DOHH2 (cell line): Measurements from ENCODE around the gene YBX2.
"Not testable (repeated sequence)": the region's sequence is repeated elsewhere in the genome, so short reads cannot be mapped to it uniquely, and the experiment has no call there.

ENCODE experiments used
- EZH2phosphoT487 ChIP-seq: fragments of 200-600 bp; sonication (generic); IDR thresholded peaks from 2 replicates; pipeline ENCODE4 v1.6.1; 2017; ENCODE audit warnings: borderline replicate concordance, mild to moderate bottlenecking, antibody characterized with exemption, low read length, moderate library complexity, mixed read lengths
- TF ChIP-seq, protein P1 (sequence below): fragments of 200-600 bp; sonication (generic); IDR thresholded peaks from one replicate; pipeline ENCODE4 v1.5.1; 2014; ENCODE audit warnings: antibody characterized with exemption, mild to moderate bottlenecking, low read depth, low read length; ENCODE audit not compliant: poor library complexity, severe bottlenecking

DNA sequence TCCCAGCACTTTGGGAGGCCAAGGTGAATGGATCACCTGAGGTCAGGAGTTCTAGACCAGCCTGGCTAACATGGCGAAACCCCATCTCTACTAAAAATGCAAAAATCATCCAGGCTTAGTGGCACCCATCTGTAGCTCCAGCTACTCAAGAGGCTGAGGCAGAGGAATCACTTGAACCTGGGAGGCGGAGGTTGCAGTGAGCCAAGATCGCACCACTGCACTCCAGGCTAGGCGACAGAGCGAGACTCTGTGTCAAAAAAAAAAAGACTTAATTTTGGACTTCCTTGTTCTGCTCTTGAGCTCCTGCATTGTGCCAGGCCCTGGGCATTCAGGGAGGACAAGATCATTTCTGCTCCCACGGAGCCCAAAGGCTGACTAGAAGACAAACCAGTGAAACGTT, 43.2 kb upstream of the YBX2 start:
- TF ChIP-seq, protein P1, sequence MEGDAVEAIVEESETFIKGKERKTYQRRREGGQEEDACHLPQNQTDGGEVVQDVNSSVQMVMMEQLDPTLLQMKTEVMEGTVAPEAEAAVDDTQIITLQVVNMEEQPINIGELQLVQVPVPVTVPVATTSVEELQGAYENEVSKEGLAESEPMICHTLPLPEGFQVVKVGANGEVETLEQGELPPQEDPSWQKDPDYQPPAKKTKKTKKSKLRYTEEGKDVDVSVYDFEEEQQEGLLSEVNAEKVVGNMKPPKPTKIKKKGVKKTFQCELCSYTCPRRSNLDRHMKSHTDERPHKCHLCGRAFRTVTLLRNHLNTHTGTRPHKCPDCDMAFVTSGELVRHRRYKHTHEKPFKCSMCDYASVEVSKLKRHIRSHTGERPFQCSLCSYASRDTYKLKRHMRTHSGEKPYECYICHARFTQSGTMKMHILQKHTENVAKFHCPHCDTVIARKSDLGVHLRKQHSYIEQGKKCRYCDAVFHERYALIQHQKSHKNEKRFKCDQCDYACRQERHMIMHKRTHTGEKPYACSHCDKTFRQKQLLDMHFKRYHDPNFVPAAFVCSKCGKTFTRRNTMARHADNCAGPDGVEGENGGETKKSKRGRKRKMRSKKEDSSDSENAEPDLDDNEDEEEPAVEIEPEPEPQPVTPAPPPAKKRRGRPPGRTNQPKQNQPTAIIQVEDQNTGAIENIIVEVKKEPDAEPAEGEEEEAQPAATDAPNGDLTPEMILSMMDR: not testable (repeated sequence)
- TF ChIP-seq EZH2phosphoT487: not testable (repeated sequence)
